HG03175 (cell line): ENCODE data around the gene DHX32.
"Not testable (repeated sequence)": the region's sequence is repeated elsewhere in the genome, so short reads cannot be mapped to it uniquely, and the experiment has no call there.

Experiments
- ATAC-seq: cut with Tn5 transposase; IDR thresholded peaks from one replicate; pipeline ENCODE4 v1.9.1; 2021; ENCODE audit warnings: mild to moderate bottlenecking, moderate library complexity; ENCODE audit not compliant: unreplicated experiment

DHX32 gene

DNA sequence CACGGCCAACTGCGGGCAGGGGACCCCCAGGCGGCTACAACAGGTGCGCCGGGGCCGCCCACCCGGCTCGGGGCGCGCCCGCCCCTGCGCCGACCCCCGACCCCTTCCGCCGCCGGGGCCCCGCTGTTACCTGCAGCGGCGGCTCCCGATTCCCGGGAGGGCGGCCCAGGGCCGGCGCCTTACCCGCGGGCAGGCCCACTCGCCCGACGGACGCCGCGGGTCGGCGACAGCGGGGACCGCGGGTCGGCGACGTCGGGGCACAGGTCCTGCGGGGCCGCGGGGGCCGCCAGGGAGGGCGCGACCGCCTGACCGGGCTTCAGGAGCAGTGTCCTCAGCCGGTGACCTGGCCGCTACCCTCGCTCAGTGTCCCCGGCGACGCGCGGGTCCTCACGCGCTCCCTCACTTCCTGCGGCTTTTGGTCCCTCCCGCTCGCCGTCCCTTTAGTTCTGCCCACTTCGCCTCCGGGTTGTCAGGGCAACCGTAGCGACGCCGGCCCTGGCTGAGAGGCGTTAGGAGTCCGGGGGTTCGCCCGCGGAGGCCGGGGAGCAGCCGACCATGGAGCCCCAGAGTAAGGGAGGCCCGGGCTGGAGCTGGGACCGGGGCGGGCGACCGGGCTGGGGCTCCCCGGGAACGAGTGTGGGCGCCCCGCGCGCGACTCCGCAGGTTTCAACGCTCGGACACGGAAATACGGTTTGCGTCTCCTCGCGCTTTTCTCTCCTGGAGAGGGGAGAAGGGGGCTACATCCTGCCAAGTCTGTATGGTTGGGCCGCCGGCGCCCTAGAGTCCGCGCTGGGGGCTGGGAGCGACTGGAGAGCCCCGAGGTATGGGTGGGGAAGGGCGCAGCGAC is 15.2 kb upstream of the DHX32 start, which contains the start of gene FANK1:
Gene FANK1 (plus strand): TSS at position 477 of the 847 bp plus-strand sequence. CDS start 79 bp downstream, at position 556.
- peak; percentile 84 for ATAC-seq

DNA sequence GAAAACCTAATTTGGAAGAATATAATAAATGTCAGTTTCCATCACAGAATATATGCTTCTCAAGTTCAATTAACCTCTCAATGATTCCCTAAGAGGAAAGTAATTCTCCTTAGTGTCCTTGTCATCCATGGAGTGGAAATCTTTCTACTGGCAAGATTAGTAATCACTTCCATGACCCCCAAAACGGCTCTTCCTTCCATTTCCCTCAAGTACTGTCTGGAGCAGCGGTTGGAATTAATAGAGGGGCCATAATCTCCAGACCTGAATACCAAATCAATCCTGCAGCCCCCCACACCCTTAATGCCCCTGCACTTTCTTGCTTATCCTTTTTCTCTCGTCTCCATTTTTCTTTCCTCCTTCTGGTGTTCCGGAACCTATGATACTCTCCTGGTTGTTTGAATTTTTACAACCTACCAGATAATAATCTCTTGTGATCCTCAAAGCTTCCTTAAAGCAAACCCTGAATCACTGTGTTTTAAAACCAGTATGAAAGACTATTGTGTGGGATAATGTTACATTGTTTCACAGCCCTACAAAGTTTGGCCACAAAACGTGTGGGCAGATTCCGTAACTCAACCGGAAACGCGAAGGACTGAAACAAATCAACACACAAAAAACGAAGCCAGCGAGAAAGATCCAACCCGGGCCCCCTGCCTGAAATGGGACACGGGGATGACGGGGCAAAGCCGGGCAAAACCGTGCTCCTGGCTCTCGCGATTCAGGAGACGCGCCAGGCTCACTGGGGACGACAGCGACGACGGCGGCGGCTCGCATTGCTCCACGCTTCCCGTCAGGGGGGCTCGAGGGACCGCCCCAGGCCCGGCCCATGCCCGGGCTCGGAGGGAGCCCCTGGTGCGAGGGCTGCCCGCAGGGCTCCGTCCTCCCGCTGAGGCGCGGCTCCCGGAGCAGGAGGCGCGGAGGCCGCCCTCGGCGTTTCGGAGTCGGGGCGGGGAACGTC is 14.3 kb upstream of the DHX32 start:
- ATAC-seq = peak; percentile 62

DNA sequence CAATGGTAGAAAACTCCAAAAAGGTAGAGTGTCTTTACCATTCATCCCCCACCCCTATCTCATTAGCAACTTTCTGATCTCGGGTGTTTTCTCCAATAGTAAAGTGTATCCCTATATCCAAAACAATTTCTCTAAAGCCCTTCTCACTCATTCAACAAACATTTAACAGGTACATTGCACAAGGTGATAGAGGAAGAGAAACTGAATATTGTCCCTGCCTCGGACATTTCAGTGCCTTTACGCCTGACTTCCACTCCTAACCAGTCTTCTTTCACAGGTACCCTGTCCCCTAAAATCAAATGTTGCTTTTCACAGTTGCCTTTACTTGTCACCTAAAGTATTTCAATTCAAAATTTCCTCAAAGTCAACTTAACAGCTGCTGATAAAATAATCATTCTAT is 13.1 kb upstream of the DHX32 start:
- not testable (repeated sequence) for ATAC-seq

DNA sequence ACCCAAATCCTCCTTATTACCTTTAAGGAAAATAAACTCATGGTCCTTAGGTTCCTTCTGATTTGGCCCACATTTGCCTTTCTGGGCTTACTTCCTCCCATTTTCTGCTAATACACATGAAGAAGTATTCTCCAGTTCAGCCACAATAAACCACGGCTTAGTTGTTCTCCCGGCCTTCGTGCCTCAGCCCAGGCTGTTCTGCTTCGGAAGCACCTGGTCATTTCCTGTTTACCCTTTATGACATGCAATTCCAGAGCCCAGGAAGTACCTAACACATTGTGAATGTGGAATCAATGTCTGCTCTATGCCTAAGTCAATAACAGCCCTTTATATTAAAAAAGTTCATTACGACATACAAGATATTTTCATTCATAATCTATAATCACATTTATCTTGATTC is 11.3 kb upstream of the DHX32 start:
- not testable (repeated sequence) for ATAC-seq

DNA sequence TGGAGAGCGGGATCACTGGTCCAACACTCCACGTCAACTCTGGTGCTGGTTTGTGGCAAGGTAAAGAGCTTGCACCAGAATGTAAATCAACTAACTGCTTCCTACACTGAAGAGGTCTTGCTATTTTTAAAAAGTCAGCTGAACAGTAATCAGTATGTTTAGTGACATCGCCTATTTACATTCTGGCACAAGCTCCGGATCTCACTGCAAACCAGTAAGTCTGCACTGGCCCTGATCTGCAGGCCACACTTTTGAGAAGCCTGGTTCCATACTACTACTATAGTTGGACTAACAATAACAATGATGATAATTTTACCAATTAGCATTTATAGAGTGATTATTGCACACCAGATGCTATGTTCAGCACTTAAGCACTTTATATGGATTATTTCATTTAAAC is 8.3 kb upstream of the DHX32 start:
- not testable (repeated sequence) for ATAC-seq

DNA sequence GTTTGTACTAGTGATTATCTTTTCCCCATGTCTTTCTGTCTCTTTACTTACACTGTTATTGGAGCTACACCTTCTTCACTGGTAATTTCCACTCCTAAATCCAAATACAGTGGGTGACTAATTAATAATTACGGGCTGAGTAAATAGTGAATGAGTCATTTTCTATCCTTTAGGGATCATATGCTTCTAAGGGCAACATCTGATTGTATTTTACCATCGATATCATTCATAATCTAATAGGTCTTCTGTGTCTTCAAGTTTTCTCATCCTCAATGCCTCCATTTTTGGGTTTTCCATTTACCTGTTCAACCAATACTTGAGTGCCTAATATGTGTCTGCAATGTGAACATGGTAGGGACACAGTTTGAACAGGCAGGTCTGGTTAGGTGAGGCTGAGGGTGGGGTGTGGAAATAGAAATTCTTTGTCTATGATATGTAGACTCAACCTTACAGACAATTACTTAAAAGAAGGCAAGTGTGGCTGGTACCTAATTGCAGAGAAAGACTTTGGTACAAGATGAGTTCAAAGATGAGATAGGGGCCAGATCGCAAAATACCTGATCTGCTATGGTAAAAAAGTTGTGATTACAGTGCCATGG is 5.9 kb upstream of the DHX32 start:
- ATAC-seq = no peak

DNA sequence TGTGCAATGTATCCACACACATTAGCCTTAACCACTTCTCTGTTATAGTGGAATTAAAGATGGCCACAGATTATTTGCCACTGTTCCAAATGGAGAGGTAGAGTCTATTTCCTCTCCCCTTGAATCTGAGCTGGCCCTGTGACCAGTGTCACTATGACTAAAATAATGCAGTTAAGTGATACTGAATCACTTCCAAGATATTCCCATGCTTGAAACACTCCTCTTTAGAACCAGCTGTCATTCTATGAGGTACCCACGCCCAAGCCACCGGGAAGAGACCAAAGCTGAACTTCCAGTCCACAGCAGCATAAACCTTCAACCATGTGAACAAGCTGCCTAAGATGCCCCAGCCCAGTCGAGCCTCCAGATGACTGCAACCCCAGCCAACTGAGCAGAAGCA is 2.1 kb upstream of the DHX32 start:
- no peak for ATAC-seq

DNA sequence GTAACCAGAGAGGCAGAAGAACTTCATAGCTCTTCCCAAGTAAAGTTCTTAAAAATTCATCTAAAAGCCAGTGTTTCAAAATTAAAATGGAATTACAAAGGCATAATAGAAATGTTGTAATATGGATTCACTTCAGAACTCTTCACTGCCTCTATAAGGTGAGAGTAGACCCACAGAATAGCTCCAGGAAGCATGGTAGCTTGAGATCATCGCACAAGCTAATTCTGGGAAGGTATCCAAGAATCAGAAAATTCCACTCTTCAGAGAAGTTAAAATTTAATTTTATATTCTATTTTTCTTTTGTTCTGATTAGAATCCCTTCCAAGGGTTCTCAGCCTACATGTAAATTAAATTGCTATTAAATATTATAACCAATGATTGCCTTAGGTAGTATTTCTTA is 1.5 kb upstream of the DHX32 start:
- no peak for ATAC-seq

DNA sequence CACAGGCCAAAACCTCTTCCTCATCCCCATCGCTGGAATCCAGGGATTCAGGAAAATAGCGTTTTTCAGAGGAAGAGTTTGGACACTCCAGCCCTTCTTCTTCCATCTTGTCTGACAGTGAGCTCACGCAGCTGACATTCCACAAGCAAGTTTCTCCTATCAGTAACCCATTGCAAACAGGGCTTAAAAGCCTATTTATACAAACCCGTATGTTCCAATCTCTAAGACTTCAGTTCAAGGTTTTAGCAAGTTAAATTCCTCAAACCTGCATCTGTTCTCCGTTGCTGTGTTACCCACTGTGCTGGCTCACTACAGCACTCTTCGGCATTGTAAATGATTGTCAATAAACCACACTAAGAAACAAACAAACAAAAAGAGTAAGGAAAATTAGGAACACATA is 373 bp downstream of the DHX32 start:
- no peak for ATAC-seq

DNA sequence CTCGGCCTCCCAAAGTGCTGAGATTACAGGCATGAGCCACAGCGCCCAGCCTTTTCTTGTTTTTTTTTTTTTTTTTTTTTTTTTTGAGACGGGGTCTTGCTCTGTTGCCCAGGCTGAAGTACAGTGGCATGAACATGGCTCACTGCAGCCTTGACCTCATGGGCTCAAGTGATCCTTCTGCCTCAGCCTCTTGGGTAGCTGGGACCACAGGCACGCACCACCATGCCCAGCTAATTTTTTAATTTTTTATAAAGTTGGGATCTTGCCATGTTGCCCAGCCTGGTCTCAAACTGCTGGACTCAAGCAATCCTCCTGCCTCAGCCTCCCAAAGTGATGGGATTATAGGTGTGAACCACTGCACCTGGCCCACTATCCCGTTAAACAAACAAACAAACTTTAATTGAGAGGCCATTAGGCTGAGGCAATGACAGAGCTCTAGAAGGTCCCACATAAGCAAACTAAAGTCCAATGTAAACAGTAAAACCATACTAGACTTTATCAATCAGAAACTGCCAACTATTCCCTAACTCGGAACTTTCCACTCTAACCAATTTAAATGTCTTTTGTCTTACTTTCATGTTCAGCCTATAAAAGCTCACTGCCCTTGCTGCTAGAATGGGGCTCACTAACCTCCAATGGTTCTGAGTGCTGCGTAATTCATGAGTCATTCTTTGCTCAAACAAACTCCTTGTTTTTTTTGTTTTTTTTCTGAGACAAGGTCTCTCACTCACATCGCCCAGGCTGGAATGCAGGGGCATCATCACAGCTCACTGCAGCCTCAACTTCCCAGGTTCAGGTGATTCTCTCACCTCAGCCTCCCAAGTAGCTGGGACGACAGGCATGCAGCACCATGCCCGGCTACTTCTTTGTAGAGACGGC is 1.9 kb downstream of the DHX32 start:
- no peak for ATAC-seq

DNA sequence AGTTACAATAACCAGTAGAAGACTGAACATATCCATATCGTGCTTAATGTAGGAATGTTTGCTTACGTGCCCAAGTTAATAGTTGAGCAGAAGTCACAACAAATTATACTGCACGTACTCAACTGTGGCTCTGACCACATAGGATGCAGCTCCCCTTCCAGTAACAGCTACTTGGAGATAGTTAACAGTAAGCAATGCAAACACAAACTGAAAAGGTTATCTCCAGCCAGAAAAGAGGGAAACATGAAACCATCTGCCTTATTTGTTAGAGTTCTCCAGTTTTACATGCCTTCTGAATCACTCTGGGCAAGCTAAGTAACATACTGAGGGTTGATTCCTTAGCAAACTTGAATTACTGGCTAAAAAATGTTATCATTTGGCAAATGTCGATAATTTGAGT is 9.8 kb downstream of the DHX32 start:
- no peak for ATAC-seq

DNA sequence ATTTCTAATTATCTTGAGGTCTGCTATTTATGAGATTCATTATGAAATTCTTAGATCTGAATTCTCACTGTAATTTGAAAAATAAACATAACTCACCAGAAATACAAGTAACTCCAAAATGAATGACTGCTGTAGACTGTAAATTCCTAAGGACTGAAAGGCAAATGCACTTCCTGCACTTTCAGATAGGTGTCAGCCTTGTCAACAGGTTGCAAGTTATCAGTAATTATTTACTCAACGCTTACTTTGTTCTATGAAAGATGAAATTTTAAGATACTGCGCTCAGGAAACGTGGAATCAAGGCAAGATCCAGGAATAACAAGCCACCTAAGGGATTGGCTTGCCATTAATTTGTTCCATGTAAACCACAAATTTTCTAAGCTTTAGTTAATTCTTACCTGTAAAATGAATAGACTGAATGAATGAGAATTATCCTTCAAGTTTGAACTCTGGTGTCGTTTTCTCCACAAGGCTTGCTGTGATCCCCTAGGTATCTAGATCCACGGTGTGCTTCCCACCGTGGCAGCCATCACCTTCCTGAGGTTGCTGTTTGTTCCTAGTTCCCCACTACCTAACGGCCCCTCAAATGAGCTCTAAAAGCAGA is 12.6 kb downstream of the DHX32 start:
- ATAC-seq = peak; percentile 69

DNA sequence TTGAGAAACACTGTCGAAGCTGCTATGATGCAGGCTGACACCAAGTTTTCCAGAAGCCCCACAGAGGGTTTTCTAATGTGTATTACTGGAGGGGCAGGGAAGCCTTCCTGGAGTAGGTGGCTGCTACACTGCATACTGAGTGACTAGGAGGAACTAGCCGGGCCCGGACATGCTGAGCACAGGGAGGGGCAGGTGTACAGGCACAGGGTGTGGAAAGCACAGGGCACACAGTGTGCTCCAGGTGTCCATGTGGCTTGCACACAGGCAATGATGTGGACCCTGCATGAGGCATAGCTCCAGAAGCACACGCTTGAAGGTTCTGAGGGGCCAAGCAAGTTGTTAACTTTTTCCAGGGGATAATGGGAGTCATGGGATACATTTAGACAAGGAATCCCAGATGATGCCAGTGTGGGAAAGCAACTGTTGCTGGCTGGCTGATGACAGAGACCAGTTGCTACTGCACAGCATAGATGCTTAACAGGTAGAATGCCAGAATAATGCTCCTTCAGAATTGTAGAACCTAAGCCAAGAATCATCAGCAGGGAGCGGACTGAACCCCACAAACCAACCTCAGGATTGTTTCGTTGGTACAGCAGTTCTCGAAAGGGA is 14.6 kb downstream of the DHX32 start:
- ATAC-seq = no peak

DNA sequence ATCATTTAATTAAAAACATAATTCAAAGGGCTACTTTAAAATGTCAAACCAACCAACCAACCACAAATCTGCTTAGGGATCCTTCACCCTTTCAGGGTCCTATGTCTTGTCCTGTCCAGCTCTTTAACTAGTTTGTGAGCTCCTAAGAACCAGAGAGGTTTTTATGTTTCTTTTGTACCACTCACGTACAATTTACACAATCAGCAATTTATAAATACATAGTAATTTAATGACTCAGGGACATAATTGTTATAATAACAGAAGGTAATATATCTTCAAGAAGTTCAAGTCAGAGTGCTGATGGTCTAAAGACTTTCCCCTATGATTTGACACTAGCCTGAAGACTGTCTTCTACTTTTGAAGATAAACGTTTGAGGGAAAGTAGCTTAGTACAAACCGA is 16.0 kb downstream of the DHX32 start:
- no peak for ATAC-seq

DNA sequence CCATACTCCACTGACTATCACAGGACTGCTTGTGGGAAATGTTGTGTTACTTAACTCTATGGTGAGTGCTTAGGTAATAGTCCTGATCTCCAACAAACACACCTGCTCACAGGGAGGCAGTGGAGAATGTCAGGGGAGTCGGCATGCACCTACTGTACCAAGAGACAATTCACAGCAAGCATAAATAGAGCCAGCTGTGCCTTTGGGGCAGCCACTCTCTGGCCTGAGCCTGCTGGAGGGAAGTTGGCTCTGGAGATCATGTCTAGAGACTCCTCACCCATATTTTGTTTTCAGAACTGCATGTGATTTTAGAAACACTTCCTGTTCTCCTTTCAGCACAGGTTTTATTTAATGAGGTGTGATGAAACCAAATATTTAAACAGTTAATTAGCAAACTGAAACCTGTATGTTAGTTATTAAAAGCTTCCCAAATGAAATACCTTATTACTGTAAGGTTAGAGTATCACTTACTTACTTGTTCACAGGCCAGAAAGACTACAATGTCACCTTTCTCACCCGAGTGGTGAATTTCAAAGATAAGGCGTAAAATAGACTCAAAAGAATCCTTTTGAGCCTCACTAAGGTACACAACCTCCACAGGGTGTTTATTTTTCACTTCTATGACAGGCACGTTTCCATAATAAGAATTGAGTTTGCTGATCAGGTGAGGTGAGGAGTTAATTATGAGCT is 21.8 kb downstream of the DHX32 start:
- no peak for ATAC-seq

DNA sequence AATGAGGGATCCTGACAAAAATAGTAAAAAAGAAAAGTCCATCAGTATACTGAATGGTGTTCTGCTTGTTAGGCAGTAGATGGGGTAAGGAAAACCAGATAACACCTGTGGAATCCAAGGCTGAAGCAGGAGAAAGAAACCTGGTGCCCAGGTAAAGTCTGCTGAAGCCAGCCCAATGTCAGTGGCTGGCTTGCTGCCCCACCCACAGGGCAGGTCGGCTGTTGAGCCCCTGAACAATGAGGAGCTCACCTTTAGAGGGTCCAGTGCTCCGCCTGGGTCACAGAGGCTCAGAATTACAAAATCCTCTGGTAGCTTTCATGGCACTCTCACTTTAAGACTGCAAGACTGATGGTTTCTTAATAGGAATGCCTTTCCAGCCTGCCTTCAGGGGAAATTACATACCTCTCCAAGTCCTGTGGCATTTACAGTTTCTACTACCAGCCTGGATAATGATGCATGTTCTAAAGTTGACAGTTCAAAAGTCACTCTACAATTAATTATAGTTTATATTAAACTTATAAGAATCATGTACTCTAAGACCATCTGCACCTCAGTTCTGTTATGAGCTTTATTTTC is 23.8 kb downstream of the DHX32 start:
- no peak for ATAC-seq

DNA sequence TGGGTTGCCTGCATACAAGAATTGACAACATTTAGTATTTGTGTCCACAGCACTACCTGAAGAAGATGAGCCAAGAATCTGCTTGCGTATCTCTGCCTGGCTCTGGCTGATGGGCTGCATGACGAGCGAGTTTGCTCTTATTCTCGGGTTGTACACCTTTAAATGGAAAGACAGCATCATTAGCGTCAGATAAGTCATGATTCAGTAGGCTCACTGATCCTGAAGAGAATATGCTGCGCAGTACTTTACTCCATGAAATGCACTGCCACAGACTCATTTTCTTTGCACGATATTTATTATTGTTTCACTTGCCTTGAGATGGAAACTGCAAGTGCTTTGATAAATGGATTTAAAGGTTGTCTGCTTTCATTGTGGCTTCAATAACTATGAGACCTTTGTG is 28.6 kb downstream of the DHX32 start:
- ATAC-seq = no peak
